PFSK-1 (cell line): ENCODE measurements around the gene ZNF584.

ENCODE experiments used
- POLR2AphosphoS5 ChIP-seq: IDR thresholded peaks from 2 replicates; pipeline ENCODE4 v1.6.1; 2012; ENCODE audit warnings: low read depth, mild to moderate bottlenecking, control low read depth, low read length, moderate library complexity
- TAF1 ChIP-seq: IDR thresholded peaks from 2 replicates; pipeline ENCODE4 v1.6.1; 2012; ENCODE audit warnings: low read length, control low read depth, borderline replicate concordance; ENCODE audit not compliant: insufficient read depth
- TF ChIP-seq, protein P1 (sequence below), 2 experiments: IDR thresholded peaks; 2 replicates each; pipeline versions ENCODE4 v1.6.1 to v1.8.0; 2011 to 2012; ENCODE audit warnings: low read depth in 2 of 2, low read length in 2 of 2, control low read depth in 1 of 2, inconsistent platforms in 1 of 2, mild to moderate bottlenecking in 1 of 2, moderate library complexity in 1 of 2; ENCODE audit not compliant: insufficient read depth in 1 of 2

DNA sequence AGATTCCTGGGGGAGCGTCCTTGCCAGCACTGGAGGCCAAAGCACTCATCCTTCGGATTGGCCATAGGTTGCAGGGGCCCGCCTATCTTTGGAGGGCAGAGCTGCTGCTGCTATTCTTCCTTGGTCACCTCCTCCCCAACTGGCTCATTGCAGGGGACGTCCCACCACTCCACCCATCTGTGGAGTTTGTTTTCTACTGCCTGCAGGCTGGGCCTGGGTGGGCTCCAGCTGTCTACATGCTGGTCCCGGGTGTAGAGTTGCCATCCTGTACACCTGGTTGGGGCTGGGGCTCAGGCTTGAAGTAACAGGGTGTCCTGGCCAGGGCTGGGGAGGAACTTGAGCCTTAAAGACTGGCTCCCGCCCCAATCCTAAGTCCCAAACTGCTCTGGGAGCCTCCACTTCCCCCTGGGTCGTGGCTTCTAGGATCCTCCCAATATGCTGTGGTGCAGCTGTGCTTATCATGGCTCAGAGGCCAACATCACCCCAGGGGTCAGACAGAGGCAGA is 10.9 kb upstream of the ZNF584 start:
- TF ChIP-seq TAF1 = no peak
- TF ChIP-seq, protein P1, sequence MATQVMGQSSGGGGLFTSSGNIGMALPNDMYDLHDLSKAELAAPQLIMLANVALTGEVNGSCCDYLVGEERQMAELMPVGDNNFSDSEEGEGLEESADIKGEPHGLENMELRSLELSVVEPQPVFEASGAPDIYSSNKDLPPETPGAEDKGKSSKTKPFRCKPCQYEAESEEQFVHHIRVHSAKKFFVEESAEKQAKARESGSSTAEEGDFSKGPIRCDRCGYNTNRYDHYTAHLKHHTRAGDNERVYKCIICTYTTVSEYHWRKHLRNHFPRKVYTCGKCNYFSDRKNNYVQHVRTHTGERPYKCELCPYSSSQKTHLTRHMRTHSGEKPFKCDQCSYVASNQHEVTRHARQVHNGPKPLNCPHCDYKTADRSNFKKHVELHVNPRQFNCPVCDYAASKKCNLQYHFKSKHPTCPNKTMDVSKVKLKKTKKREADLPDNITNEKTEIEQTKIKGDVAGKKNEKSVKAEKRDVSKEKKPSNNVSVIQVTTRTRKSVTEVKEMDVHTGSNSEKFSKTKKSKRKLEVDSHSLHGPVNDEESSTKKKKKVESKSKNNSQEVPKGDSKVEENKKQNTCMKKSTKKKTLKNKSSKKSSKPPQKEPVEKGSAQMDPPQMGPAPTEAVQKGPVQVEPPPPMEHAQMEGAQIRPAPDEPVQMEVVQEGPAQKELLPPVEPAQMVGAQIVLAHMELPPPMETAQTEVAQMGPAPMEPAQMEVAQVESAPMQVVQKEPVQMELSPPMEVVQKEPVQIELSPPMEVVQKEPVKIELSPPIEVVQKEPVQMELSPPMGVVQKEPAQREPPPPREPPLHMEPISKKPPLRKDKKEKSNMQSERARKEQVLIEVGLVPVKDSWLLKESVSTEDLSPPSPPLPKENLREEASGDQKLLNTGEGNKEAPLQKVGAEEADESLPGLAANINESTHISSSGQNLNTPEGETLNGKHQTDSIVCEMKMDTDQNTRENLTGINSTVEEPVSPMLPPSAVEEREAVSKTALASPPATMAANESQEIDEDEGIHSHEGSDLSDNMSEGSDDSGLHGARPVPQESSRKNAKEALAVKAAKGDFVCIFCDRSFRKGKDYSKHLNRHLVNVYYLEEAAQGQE (IDR thresholded peaks at IDR 0.05; ENCODE audit: insufficient read depth in 1 of 2, low read depth in 2 of 2, low read length in 2 of 2) = no peak
- TF ChIP-seq POLR2AphosphoS5 = no peak
